CD8-positive, alpha-beta memory T cell (primary cell): ENCODE data around the gene CALY. TPM values are rescaled to one million over a fixed set of nuclear protein-coding genes. Genes with fewer than 3 reads are reported as not detected.
"Not testable (repeated sequence)": the region's sequence is repeated elsewhere in the genome, so short reads cannot be mapped to it uniquely, and the experiment has no call there.

ENCODE experiments used
- CTCF ChIA-PET: fragments of 350-600 bp; sonication (Branson Sonifier 250); formaldehyde crosslinking; loops from one replicate; lab custom pipeline; 2021; ENCODE audit warnings: antibody characterized with exemption; lab: Charles Lee
- POLR2A ChIA-PET: fragments of 350-600 bp; sonication (Branson Sonifier 250); formaldehyde crosslinking; loops from one replicate; lab custom pipeline; 2021; ENCODE audit warnings: antibody characterized with exemption; lab: Charles Lee
- DNase-seq, 5 donors: peaks; one replicate each; pipeline versions ENCODE4 v3.0.0 to v3.0.0-alpha.2; 2020 to 2022; ENCODE audit warnings: mixed read lengths in 1 of 5
- H3K27ac ChIP-seq: one replicate; pipeline ENCODE4 v1.7.0; 2013; ENCODE audit warnings: low read depth, mild to moderate bottlenecking, low read length, moderate library complexity
- H3K27me3 ChIP-seq: 2 replicates; pipeline ENCODE4 v1.7.0; 2013; ENCODE audit warnings: low read length, mild to moderate bottlenecking; ENCODE audit not compliant: insufficient read depth, poor library complexity, severe bottlenecking
- H3K36me3 ChIP-seq: 2 replicates; pipeline ENCODE4 v1.7.0; 2013; ENCODE audit warnings: mild to moderate bottlenecking, low read length, moderate library complexity; ENCODE audit not compliant: insufficient read depth
- H3K4me1 ChIP-seq: 2 replicates; pipeline ENCODE4 v1.7.0; 2013; ENCODE audit warnings: mild to moderate bottlenecking, low read length, moderate library complexity; ENCODE audit not compliant: insufficient read depth
- H3K4me3 ChIP-seq: 2 replicates; pipeline ENCODE4 v1.7.0; 2013; ENCODE audit warnings: mild to moderate bottlenecking, low read length
- H3K9me3 ChIP-seq: 2 replicates; pipeline ENCODE4 v1.7.0; 2013; ENCODE audit warnings: mild to moderate bottlenecking, low read length
- H3K27ac Mint-ChIP-seq, 8 donors: one replicate each; pipeline ENCODE4 v1.8.0; 2020 to 2021; ENCODE audit warnings: mixed read lengths in 8 of 8, mild to moderate bottlenecking in 6 of 8, inconsistent platforms in 3 of 8, moderate library complexity in 3 of 8
- H3K27me3 Mint-ChIP-seq, 2 donors: one replicate each; pipeline ENCODE4 v1.8.0; 2020 to 2021; ENCODE audit warnings: mixed read lengths in 2 of 2, mild to moderate bottlenecking in 1 of 2, moderate library complexity in 1 of 2
- H3K36me3 Mint-ChIP-seq, 3 donors: one replicate each; pipeline ENCODE4 v1.8.0; 2020 to 2021; ENCODE audit warnings: mixed read lengths in 3 of 3, inconsistent platforms in 1 of 3, mild to moderate bottlenecking in 1 of 3
- H3K4me1 Mint-ChIP-seq, 3 donors: one replicate each; pipeline ENCODE4 v1.8.0; 2020 to 2021; ENCODE audit warnings: mixed read lengths in 3 of 3, inconsistent platforms in 1 of 3, mild to moderate bottlenecking in 1 of 3
- H3K4me3 Mint-ChIP-seq, 7 donors: one replicate each; pipeline ENCODE4 v1.8.0; 2020 to 2021; ENCODE audit warnings: mixed read lengths in 7 of 7, mild to moderate bottlenecking in 6 of 7, moderate library complexity in 4 of 7, inconsistent platforms in 2 of 7
- H3K9me3 Mint-ChIP-seq, 5 donors: one replicate each; pipeline ENCODE4 v1.8.0; 2020 to 2022; ENCODE audit warnings: mixed read lengths in 5 of 5, mild to moderate bottlenecking in 3 of 5, moderate library complexity in 2 of 5, inconsistent platforms in 1 of 5
- polyA plus RNA-seq: library from polyadenylated mRNA; unstranded; fragments of 300-500 nt; fragmentation: Illumina TruSeq; gene quantifications from one replicate; pipeline ENCODE4 v1.2.3, GENCODE V29; 2021
- total RNA-seq, 2 experiments: library from RNA; stranded (reverse); gene quantifications; one replicate each; pipeline ENCODE4 v1.2.3, GENCODE V29; 2021

The CALY gene
- total and polyA plus RNA-seq, 3 experiments from 2014 or later, result 0.83 to 1.3 (median 0.92) TPM

DNA sequence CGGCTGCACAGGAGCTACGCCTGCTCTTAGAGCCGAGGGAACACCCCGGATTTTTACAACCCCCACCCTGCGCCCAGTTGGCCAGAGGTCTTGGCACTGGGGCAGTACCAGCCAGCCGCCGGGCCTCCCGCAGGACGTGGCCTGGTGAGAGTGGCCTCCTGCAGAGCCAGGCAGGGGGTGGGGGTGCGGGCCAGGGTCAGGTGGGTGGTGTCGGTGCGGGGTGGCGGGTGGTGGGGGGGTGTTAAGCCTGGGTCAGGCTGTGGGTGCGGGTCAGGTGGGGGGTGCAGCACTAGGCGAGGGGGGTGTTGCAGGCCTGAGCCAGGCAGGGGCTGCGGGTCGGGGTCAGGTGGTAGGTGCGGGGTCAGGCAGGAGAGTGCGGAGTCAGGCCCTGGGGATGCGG is 35.8 kb upstream of the CALY start:
- no peak for DNase-seq
- Histone ChIP-seq H3K27ac (no peak overlapping the region), H3K4me3 (no peak overlapping the region), H3K27me3 (no peaks in the 10 kb centered on the region), H3K9me3 (no peaks in the 10 kb centered on the region), H3K4me1 (peaks cover 5% of the 10 kb centered on the region), H3K36me3 (peaks cover 10% of the 10 kb centered on the region)
- ChIA-PET CTCF (no interaction called here), POLR2A (no interaction called here)
- Mint-ChIP-seq H3K36me3 (peaks cover 0 to 32% (median 6%) of the 10 kb centered on the region in 3 donors), H3K9me3 (no peaks in the 10 kb centered on the region), H3K27me3 (peaks cover 0 to 1% of the 10 kb centered on the region in 2 donors), H3K4me3 (peak overlapping the region in 6 of 7 donors; percentile 57 to 84 (median 78)), H3K27ac (no peak overlapping the region), H3K4me1 (peaks cover 5 to 19% (median 8%) of the 10 kb centered on the region in 3 donors)

- CTCF ChIA-PET, result interaction anchor here (1.3 kb wide), 1 partner anchor 9 kb away, joined by 3 read pairs; no protein-coding TSS in a partner anchor
- peak overlapping the region in 1 of 8 donors; percentile 42 for H3K27ac Mint-ChIP-seq
- no peaks in the 10 kb centered on the region for H3K27me3 ChIP-seq
- peaks cover 0 to 48% (median 6%) of the 10 kb centered on the region in 3 donors for H3K36me3 Mint-ChIP-seq
- DNase-seq, result no peak
- H3K27ac ChIP-seq, result no peak overlapping the region
- H3K36me3 ChIP-seq, result peaks cover 10% of the 10 kb centered on the region
- H3K9me3 Mint-ChIP-seq, result no peaks in the 10 kb centered on the region
- no peak overlapping the region for H3K4me3 ChIP-seq
- H3K9me3 ChIP-seq, result no peaks in the 10 kb centered on the region
- H3K4me3 Mint-ChIP-seq, result peak overlapping the region in 3 of 7 donors; percentile 12 to 67 (median 22)
- H3K4me1 Mint-ChIP-seq, result peaks cover 5 to 15% (median 8%) of the 10 kb centered on the region in 3 donors
- peaks cover 0 to 1% of the 10 kb centered on the region in 2 donors for H3K27me3 Mint-ChIP-seq
- peaks cover 5% of the 10 kb centered on the region for H3K4me1 ChIP-seq
- POLR2A ChIA-PET, result no interaction called here
Measured at GRCh38 chr10:133370030-133370786, 33.5 kb upstream of the CALY start.

DNA sequence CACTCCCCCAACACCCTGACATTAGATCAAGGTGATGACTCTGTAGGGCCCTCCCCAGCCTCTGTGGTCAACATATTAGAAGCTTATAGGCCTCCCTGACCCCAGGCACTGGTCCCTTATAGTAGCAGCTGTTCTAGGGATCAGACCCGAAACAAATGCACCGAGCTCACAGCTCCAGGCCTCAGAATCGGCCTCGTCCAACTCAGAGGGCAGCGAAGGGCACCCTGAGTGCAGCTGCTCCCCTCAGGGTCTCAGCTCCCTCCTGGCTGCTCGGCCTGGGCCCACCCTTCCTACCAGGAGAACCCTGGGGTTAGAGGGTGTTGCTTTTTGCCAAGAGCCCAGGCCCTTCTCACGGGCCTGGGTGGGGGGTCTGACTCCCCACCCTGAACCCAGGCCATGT is 31.5 kb upstream of the CALY start:
- Histone ChIP-seq H3K4me3 (no peak overlapping the region), H3K27me3 (no peaks in the 10 kb centered on the region), H3K36me3 (peaks cover 10% of the 10 kb centered on the region), H3K27ac (no peak overlapping the region), H3K4me1 (peaks cover 5% of the 10 kb centered on the region), H3K9me3 (no peaks in the 10 kb centered on the region)
- CTCF ChIA-PET, result no interaction called here
- peaks cover 0 to 7% (median 4%) of the 10 kb centered on the region in 3 donors for H3K4me1 Mint-ChIP-seq
- peak overlapping the region in 1 of 7 donors; percentile 56 for H3K4me3 Mint-ChIP-seq
- H3K36me3 Mint-ChIP-seq, result peaks cover 0 to 60% (median 10%) of the 10 kb centered on the region in 3 donors
- no peaks in the 10 kb centered on the region for H3K27me3 Mint-ChIP-seq
- no peaks in the 10 kb centered on the region for H3K9me3 Mint-ChIP-seq
- peak overlapping the region in 1 of 8 donors; percentile 6 for H3K27ac Mint-ChIP-seq
- POLR2A ChIA-PET, result no interaction called here
- no peak for DNase-seq

- CTCF ChIA-PET, result interaction anchor here (1.3 kb wide), 1 partner anchor 25 kb away, joined by 3 read pairs; no protein-coding TSS in a partner anchor
- H3K27me3 Mint-ChIP-seq, POLR2A ChIA-PET, H3K27me3 ChIP-seq, H3K4me1 Mint-ChIP-seq, H3K4me3 ChIP-seq, H3K9me3 Mint-ChIP-seq, DNase-seq, H3K4me1 ChIP-seq, H3K27ac Mint-ChIP-seq, H3K4me3 Mint-ChIP-seq, H3K27ac ChIP-seq, H3K9me3 ChIP-seq, H3K36me3 ChIP-seq: not testable (repeated sequence)
- peaks cover 0 to 67% (median 10%) of the 10 kb centered on the region in 3 donors for H3K36me3 Mint-ChIP-seq
Measured at GRCh38 chr10:133367461-133367860, 30.8 kb upstream of the CALY start.

GRCh38 chr10:133366751-133367150 is 30.1 kb upstream of the CALY start:
- Mint-ChIP-seq H3K4me3 (no peak overlapping the region), H3K27me3 (no peaks in the 10 kb centered on the region), H3K27ac (no peak overlapping the region), H3K36me3 (peaks cover 6 to 74% (median 10%) of the 10 kb centered on the region in 3 donors), H3K9me3 (no peaks in the 10 kb centered on the region), H3K4me1 (peaks cover 2 to 8% (median 6%) of the 10 kb centered on the region in 3 donors)
- DNase-seq, result peak in 1 of 5 donors; percentile 33
- no peak overlapping the region for H3K4me3 ChIP-seq
- ChIA-PET POLR2A (no interaction called here), CTCF (interaction anchor here (1.3 kb wide), 1 partner anchor 26 kb away, joined by 3 read pairs; no protein-coding TSS in a partner anchor)
- peaks cover 10% of the 10 kb centered on the region for H3K36me3 ChIP-seq
- no peaks in the 10 kb centered on the region for H3K4me1 ChIP-seq
- H3K27ac ChIP-seq, result no peak overlapping the region
- H3K27me3 ChIP-seq, result no peaks in the 10 kb centered on the region
- no peaks in the 10 kb centered on the region for H3K9me3 ChIP-seq

DNA sequence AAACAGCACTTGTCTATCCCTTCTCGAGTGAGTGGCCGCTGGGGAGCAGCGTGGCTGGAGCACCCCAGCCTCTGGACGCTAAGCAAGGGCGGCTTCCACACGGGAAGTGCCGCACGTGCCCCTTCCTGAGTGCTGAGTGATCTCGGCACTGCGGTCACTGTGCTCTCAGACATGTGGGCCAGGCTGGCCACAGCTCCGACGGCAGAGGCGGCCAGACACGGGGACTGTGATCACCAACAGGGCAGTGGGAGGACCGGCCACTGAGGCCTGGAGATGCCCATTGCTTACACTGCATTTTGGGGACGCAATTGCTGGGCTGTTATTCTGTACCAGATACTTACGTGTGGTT is 29.4 kb upstream of the CALY start:
- Mint-ChIP-seq H3K27ac (peak overlapping the region in 1 of 8 donors; percentile 30), H3K9me3 (no peaks in the 10 kb centered on the region), H3K4me3 (no peak overlapping the region), H3K4me1 (peaks cover 4 to 12% (median 12%) of the 10 kb centered on the region in 3 donors), H3K27me3 (no peaks in the 10 kb centered on the region), H3K36me3 (peaks cover 6 to 71% (median 10%) of the 10 kb centered on the region in 3 donors)
- Histone ChIP-seq H3K9me3 (no peaks in the 10 kb centered on the region), H3K4me3 (no peak overlapping the region), H3K4me1 (no peaks in the 10 kb centered on the region), H3K27me3 (no peaks in the 10 kb centered on the region), H3K36me3 (peaks cover 10% of the 10 kb centered on the region), H3K27ac (no peak overlapping the region)
- no peak for DNase-seq
- CTCF ChIA-PET, result no interaction called here
- POLR2A ChIA-PET, result no interaction called here

GRCh38 chr10:133365461-133366129 is 28.9 kb upstream of the CALY start:
- CTCF ChIA-PET, result no interaction called here
- Histone ChIP-seq H3K27ac (no peak overlapping the region), H3K4me1 (no peaks in the 10 kb centered on the region), H3K27me3 (no peaks in the 10 kb centered on the region), H3K36me3 (peaks cover 10% of the 10 kb centered on the region), H3K4me3 (no peak overlapping the region), H3K9me3 (no peaks in the 10 kb centered on the region)
- H3K27me3 Mint-ChIP-seq, result no peaks in the 10 kb centered on the region
- no peak overlapping the region for H3K4me3 Mint-ChIP-seq
- POLR2A ChIA-PET, result no interaction called here
- peaks cover 6 to 69% (median 9%) of the 10 kb centered on the region in 3 donors for H3K36me3 Mint-ChIP-seq
- no peak overlapping the region for H3K27ac Mint-ChIP-seq
- H3K4me1 Mint-ChIP-seq, result peaks cover 4 to 17% (median 17%) of the 10 kb centered on the region in 3 donors
- DNase-seq, result no peak
- H3K9me3 Mint-ChIP-seq, result no peaks in the 10 kb centered on the region
